AG09319 (cell line): ENCODE data around the gene MYO10.

Experiments used
- DNase-seq: peaks from one replicate; pipeline ENCODE4 v3.0.0-alpha.2; 2010; ENCODE audit warnings: low read depth; ENCODE audit errors: extremely low read depth
- TF ChIP-seq, protein P1 (sequence below): IDR thresholded peaks from 2 replicates; pipeline ENCODE4 v1.5.1; 2011; ENCODE audit warnings: low read depth, mild to moderate bottlenecking, inconsistent platforms, low read length, moderate library complexity

The MYO10 gene

GRCh38 chr5:16976625-16977008 is 40.5 kb upstream of the MYO10 start:
- TF ChIP-seq, protein P1, sequence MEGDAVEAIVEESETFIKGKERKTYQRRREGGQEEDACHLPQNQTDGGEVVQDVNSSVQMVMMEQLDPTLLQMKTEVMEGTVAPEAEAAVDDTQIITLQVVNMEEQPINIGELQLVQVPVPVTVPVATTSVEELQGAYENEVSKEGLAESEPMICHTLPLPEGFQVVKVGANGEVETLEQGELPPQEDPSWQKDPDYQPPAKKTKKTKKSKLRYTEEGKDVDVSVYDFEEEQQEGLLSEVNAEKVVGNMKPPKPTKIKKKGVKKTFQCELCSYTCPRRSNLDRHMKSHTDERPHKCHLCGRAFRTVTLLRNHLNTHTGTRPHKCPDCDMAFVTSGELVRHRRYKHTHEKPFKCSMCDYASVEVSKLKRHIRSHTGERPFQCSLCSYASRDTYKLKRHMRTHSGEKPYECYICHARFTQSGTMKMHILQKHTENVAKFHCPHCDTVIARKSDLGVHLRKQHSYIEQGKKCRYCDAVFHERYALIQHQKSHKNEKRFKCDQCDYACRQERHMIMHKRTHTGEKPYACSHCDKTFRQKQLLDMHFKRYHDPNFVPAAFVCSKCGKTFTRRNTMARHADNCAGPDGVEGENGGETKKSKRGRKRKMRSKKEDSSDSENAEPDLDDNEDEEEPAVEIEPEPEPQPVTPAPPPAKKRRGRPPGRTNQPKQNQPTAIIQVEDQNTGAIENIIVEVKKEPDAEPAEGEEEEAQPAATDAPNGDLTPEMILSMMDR: no peak
- no peak for DNase-seq

- DNase-seq: no peak
- TF ChIP-seq, protein P1: no peak
Observed at GRCh38 chr5:16975950-16976624, 40.0 kb upstream of the MYO10 start.

DNA sequence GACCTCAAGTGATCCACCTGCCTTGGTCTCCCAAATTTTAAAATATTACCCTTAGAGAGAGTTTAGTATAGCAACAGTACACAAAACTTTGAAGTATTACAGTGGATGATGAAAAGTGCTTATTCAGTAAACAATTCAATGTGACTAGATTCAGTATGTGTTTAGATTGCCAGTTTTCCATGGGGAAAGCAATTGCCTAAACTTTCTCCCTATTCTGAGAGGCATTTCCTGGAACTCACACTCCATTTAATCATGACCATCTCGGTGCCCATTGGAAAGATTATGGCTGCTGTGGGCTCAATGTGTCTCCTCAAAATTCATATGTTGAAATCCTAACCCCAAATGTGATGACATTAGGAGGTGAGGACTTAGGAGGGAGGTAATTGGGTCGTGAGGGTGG is 38.9 kb upstream of the MYO10 start:
- TF ChIP-seq, protein P1: no peak
- no peak for DNase-seq

GRCh38 chr5:16970826-16971225 is 34.7 kb upstream of the MYO10 start:
- TF ChIP-seq, protein P1: no peak
- no peak for DNase-seq

DNA sequence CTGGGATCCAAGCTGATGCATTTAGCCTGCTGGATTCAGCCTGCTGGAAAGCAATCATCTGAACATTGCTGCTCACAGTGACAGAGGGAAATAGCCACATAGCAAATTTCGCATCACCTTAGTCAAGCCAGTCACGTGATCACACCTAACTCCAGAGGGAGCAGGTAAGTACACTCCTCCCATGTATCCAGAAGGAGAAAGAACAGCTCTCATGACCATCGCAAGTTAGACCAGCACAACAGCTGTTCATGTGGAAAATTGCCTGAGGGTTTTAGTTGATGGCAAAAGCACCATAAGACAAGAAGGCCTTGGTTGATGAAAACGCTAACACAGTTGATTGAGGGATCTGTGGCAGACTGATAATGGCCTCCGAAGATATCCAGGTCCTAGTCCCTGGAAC is 34.2 kb upstream of the MYO10 start:
- TF ChIP-seq, protein P1: no peak
- DNase-seq: no peak

DNA sequence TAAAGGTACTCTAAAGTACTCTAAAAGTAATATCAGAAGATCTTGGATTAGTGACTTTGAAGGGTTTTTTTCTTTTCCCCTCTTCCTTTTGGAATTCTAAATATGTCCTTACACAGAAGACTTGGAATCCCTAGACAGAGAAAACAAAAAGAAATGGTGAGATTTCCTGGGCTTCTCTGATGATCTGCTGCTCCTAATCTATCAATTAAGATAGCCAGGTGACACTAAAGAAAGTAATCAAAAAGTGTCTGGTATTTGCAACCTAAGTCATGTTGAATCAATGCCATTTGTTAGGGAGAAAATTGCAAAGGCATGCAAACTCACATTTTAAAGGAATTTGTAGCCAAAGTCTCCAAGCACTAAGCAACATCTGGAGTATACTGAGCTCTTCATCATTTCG is 29.5 kb upstream of the MYO10 start:
- TF ChIP-seq, protein P1: no peak
- DNase-seq: no peak

GRCh38 chr5:16963821-16964220 is 27.7 kb upstream of the MYO10 start:
- TF ChIP-seq, protein P1: no peak
- no peak for DNase-seq
